HUES64 (cell line): ENCODE results near the gene PAN3.

Experiments
- H3K27ac ChIP-seq: 2 replicates; pipeline ENCODE4 v1.7.0; 2013; ENCODE audit warnings: low read depth, low read length, inconsistent platforms
- H3K27me3 ChIP-seq: 2 replicates; pipeline ENCODE4 v1.6.1; 2013; ENCODE audit warnings: mild to moderate bottlenecking, low read length; ENCODE audit not compliant: insufficient read depth
- H3K36me3 ChIP-seq: 2 replicates; pipeline ENCODE4 v1.6.1; 2013; ENCODE audit warnings: mild to moderate bottlenecking, low read length; ENCODE audit not compliant: insufficient read depth
- H3K4me1 ChIP-seq: 2 replicates; pipeline ENCODE4 v1.6.1; 2013; ENCODE audit warnings: mild to moderate bottlenecking, low read length, moderate library complexity; ENCODE audit not compliant: insufficient read depth
- H3K4me3 ChIP-seq: 2 replicates; pipeline ENCODE4 v1.5.1; 2013; ENCODE audit warnings: mild to moderate bottlenecking, low read length, moderate library complexity
- H3K9ac ChIP-seq: 2 replicates; pipeline ENCODE4 v1.6.1; 2013; ENCODE audit warnings: mild to moderate bottlenecking, low read depth, low read length
- H3K9me3 ChIP-seq: 2 replicates; pipeline ENCODE4 v1.6.1; 2013; ENCODE audit warnings: low read depth, low read length; ENCODE audit not compliant: insufficient read depth
- WGBS: fragments of 150-250, 120-280 bp; methylation state at CpG from one replicate; pipeline ENCODE4 v1.1.7; 2013; ENCODE audit warnings: missing lambda C conversion rate; 5-methylcytosine and 5-hydroxymethylcytosine counted together

Gene PAN3

GRCh38 chr13:28337166-28338005 lies 199.0 kb downstream of the PAN3 start:
- no peaks in the 10 kb centered on the region for H3K27me3 ChIP-seq
- H3K4me1 ChIP-seq = peaks cover 4% of the 10 kb centered on the region; the same call in 1 of the 2 replicates
- no peaks in the 10 kb centered on the region for H3K9me3 ChIP-seq
- H3K36me3 ChIP-seq = peaks cover 29% of the 10 kb centered on the region
- no peak overlapping the region for H3K9ac ChIP-seq
- no peak overlapping the region for H3K4me3 ChIP-seq
- WGBS = 94% methylated on average over 4 of the region's 4 CpGs
- H3K27ac ChIP-seq = no peak overlapping the region

- Histone ChIP-seq H3K9me3 (no peaks in the 10 kb centered on the region), H3K4me3 (no peak overlapping the region), H3K4me1 (peaks cover 4% of the 10 kb centered on the region; the same call in 1 of the 2 replicates), H3K36me3 (peaks cover 22% of the 10 kb centered on the region), H3K27ac (no peak overlapping the region), H3K9ac (no peak overlapping the region), H3K27me3 (no peaks in the 10 kb centered on the region)
- WGBS = 92% methylated on average over 4 of the region's 4 CpGs
Measured at GRCh38 chr13:28338006-28338574, 199.7 kb downstream of the PAN3 start.

- Histone ChIP-seq H3K4me1 (peaks cover 4% of the 10 kb centered on the region; the same call in 1 of the 2 replicates), H3K9ac (no peak overlapping the region), H3K36me3 (peaks cover 16% of the 10 kb centered on the region; the same call in 1 of the 2 replicates), H3K27ac (no peak overlapping the region), H3K9me3 (no peaks in the 10 kb centered on the region), H3K4me3 (no peak overlapping the region), H3K27me3 (no peaks in the 10 kb centered on the region)
- WGBS = 96% methylated on average over 5 of the region's 6 CpGs
Measured at GRCh38 chr13:28338742-28339141, 200.4 kb downstream of the PAN3 start.

- H3K9ac ChIP-seq = no peak overlapping the region
- H3K27ac ChIP-seq = no peak overlapping the region
- no peaks in the 10 kb centered on the region for H3K9me3 ChIP-seq
- no peaks in the 10 kb centered on the region for H3K27me3 ChIP-seq
- H3K36me3 ChIP-seq = peaks cover 12% of the 10 kb centered on the region; the same call in 1 of the 2 replicates
- H3K4me1 ChIP-seq = peaks cover 4% of the 10 kb centered on the region; the same call in 1 of the 2 replicates
- WGBS = 96% methylated on average over 2 of the region's 2 CpGs
- H3K4me3 ChIP-seq = no peak overlapping the region
Measured at GRCh38 chr13:28339419-28339818, 201.1 kb downstream of the PAN3 start.

GRCh38 chr13:28340272-28340793 lies 202.0 kb downstream of the PAN3 start:
- Histone ChIP-seq H3K9ac (no peak overlapping the region), H3K4me3 (no peak overlapping the region), H3K27ac (no peak overlapping the region), H3K36me3 (peaks cover 12% of the 10 kb centered on the region; the same call in 1 of the 2 replicates), H3K9me3 (no peaks in the 10 kb centered on the region), H3K27me3 (no peaks in the 10 kb centered on the region), H3K4me1 (peaks cover 7% of the 10 kb centered on the region)
- 87% methylated on average over 2 of the region's 2 CpGs for WGBS

GRCh38 chr13:28342251-28342650 lies 203.9 kb downstream of the PAN3 start:
- Histone ChIP-seq H3K9ac (no peak overlapping the region), H3K4me1 (peaks cover 14% of the 10 kb centered on the region), H3K27ac (no peak overlapping the region), H3K9me3 (no peaks in the 10 kb centered on the region), H3K27me3 (no peaks in the 10 kb centered on the region), H3K4me3 (no peak overlapping the region), H3K36me3 (peaks cover 12% of the 10 kb centered on the region; the same call in 1 of the 2 replicates)
- WGBS = 94% methylated on average over 2 of the region's 2 CpGs

GRCh38 chr13:28344163-28344562 lies 205.8 kb downstream of the PAN3 start:
- peaks cover 11% of the 10 kb centered on the region for H3K4me1 ChIP-seq
- H3K27ac ChIP-seq = no peak overlapping the region
- no peaks in the 10 kb centered on the region for H3K27me3 ChIP-seq
- no peak overlapping the region for H3K9ac ChIP-seq
- H3K4me3 ChIP-seq = no peak overlapping the region
- no peaks in the 10 kb centered on the region for H3K9me3 ChIP-seq
- H3K36me3 ChIP-seq = no peaks in the 10 kb centered on the region
- WGBS = 84% methylated on average over 3 of the region's 3 CpGs
